Motor neuron (in vitro differentiated cells): ENCODE data around the gene PKIB. TPM values are rescaled to one million over a fixed set of nuclear protein-coding genes. Genes with fewer than 3 reads are reported as not detected.
A peak's percentile ranks its signal among the peaks of the same experiment; 100 is the strongest.

Source experiments
- ATAC-seq, 8 experiments: fragments of 200-7000 bp; cut with Tn5 transposase; replicated peaks in 6 of 8; 2 replicates each; pipeline ENCODE4 v1.8.0; 2021; ENCODE audit warnings: mild to moderate bottlenecking in 8 of 8, moderate library complexity in 8 of 8
- H3K27ac ChIP-seq, 2 donors: fragments of 250-450 bp; sonication (Bioruptor Pico); 2 replicates each; pipeline ENCODE4 v1.9.0; 2021; ENCODE audit warnings: antibody characterized with exemption in 2 of 2, mild to moderate bottlenecking in 2 of 2, moderate library complexity in 1 of 2
- H3K4me1 ChIP-seq, 2 donors: fragments of 250-450 bp; sonication (Bioruptor Pico); replicated peaks in 1 of 2; 2 replicates each; pipeline ENCODE4 v1.6.1; 2021; ENCODE audit warnings: antibody characterized with exemption in 2 of 2, mild to moderate bottlenecking in 2 of 2, moderate library complexity in 1 of 2
- H3K4me3 ChIP-seq, 5 donors: fragments of 250-450 bp; sonication (Bioruptor Pico); 2 replicates each; pipeline ENCODE4 v1.9.0; 2021; ENCODE audit warnings: antibody characterized with exemption in 5 of 5, mild to moderate bottlenecking in 5 of 5, moderate library complexity in 4 of 5
- WGBS, 10 experiments: fragments of 450-650 bp; shearing (Covaris generic); methylation state at CpG; one replicate each; pipeline ENCODE4 v1.0.0; 2022; 5-methylcytosine and 5-hydroxymethylcytosine counted together
- in situ Hi-C, 9 experiments: fragments of 400-800 bp; cut with MboI; loops; one replicate each; pipeline ENCODE4 v1.15.0; 2021; ENCODE audit warnings: low sequenced_read_pairs in 9 of 9, low pct_unique_long_range_greater_than_20kb in 2 of 9; ENCODE audit not compliant: unreplicated experiment in 9 of 9
- total RNA-seq, 8 experiments: library from RNA; unstranded; fragments of 300-600 nt; gene quantifications; 2 replicates each; pipeline versions ENCODE4 v1.2.3 to v1.2.4, GENCODE V29; 2022

PKIB gene
- 10 to 100 TPM in 2 of 8 experiments, 1 to 10 TPM in 3, under 1 TPM in 2, not detected in 1; 0.41 to 93.2 (median 4.7) TPM for total RNA-seq

DNA sequence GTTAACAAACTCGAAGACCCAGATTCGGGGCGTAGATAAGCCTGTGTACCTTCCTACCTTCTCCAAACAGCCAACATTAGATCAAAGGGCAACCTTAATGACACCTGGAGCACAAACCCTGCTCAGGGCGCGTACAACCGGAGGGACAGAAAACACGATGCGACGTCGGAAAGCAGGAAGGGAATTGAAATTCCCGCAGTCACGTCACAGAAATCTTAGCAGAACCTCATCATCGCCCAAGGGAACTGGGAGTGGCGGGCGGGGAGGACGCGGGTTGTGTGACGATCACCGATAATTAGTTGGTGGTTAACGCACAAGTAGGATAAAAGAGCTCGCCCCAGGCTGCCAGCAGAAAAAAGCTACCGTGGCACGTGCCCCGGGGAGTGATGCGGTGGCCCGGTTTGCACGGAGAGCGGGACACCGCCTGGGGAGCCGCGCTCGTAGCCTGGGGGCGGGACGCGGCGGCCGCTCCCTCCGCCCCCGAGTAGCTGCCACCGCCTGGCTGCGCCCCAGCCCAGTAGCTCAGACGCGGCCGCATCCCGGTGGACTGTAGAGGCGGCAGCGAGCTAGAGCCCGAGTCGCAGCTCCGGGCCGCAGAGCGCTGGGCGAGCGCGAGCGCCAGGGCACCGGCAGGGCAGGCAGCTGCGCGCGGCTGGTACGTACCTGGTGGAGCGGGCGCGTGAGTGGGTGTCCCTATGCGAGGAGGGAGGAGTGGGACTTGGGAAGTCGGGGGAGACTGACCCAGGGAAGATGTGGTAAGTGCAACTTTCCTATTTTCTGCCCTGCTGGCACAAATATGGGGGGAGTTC lies at the start of gene PKIB:
Gene PKIB, plus strand, starts transcription at position 525 of the 809 bp plus-strand sequence. CDS start 107,390 bp downstream, outside the sequence.
- no peak within 1 kb of the TSS for H3K27ac ChIP-seq
- WGBS, 10 experiments, result 0 to 80% (median 34%) methylated on average over 1 to 21 of the region's 66 CpGs; no CpG with 5 or more reads in 1 of the 10 experiments
- in situ Hi-C loops, result no loop called here
- H3K4me1 ChIP-seq, result peaks cover 2 to 3% of the 10 kb centered on the region in 2 donors
- peak within 1 kb of the TSS; percentile 37 to 50 (median 41) for H3K4me3 ChIP-seq
- ATAC-seq, result peak; percentile 98 to 100 (median 98)

GRCh38 chr6:122563364-122564052 lies 46.7 kb upstream of the PKIB start:
- Histone ChIP-seq H3K4me1 (no peaks in the 10 kb centered on the region), H3K4me3 (no peak overlapping the region), H3K27ac (no peak overlapping the region)
- in situ Hi-C loops, result no loop called here
- 50 to 100% (median 97%) methylated on average over 1 to 2 of the region's 8 CpGs; no CpG with 5 or more reads in 6 of the 10 experiments for WGBS, 10 experiments
- ATAC-seq, result no peak

DNA sequence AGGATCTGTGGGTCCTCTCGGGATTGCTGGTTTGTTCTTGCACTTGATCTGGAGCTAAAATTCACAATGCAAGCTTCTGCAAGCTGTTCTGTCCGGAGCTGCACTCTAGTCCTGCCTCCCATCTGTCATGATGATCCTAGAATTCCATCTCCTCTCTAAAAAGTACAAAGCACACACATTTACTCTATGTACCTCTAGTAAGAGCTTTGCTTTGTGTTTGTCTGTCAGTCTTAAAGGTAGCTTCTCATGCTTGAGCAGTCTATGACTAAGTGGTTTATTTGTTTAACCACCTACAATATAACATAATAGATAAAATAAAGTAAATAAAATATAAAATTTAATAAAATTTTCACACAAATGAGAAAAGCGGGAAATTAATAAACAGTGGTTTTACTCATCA lies 46.0 kb upstream of the PKIB start:
- H3K27ac ChIP-seq, result no peak overlapping the region
- 17 to 100% (median 57%) methylated on average over 1 to 3 of the region's 3 CpGs; no CpG with 5 or more reads in 2 of the 10 experiments for WGBS, 10 experiments
- H3K4me1 ChIP-seq, result no peaks in the 10 kb centered on the region
- no peak overlapping the region for H3K4me3 ChIP-seq
- in situ Hi-C loops, result no loop called here
- ATAC-seq, result no peak

DNA sequence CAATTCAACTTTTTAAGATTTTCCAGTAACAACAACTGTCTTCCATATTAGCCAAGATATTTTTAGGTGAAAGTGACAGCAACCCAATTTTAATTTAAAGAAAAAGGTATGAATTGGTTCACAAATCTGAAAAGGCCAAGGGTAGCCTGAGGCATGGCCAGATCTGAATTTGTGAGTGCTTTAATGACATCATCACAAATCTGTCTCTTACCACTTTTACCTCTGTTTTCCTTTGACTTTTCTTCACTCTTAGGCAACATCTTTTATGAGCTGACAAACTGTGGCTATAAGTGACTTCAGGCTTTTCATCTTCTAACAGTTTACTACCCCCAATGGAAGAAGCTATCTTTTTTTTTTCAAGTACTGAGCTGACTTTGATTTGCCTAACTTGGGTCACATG lies 44.5 kb upstream of the PKIB start:
- Histone ChIP-seq H3K4me1 (no peaks in the 10 kb centered on the region), H3K27ac (no peak overlapping the region), H3K4me3 (no peak overlapping the region)
- in situ Hi-C loops, result no loop called here
- no peak for ATAC-seq

GRCh38 chr6:122567034-122567433 lies 43.2 kb upstream of the PKIB start:
- 0 to 100% (median 33%) methylated on average over 1 of the region's 1 CpG; no CpG with 5 or more reads in 3 of the 10 experiments for WGBS, 10 experiments
- Histone ChIP-seq H3K27ac (no peak overlapping the region), H3K4me1 (no peaks in the 10 kb centered on the region), H3K4me3 (no peak overlapping the region)
- ATAC-seq, result no peak
- in situ Hi-C loops, result no loop called here

DNA sequence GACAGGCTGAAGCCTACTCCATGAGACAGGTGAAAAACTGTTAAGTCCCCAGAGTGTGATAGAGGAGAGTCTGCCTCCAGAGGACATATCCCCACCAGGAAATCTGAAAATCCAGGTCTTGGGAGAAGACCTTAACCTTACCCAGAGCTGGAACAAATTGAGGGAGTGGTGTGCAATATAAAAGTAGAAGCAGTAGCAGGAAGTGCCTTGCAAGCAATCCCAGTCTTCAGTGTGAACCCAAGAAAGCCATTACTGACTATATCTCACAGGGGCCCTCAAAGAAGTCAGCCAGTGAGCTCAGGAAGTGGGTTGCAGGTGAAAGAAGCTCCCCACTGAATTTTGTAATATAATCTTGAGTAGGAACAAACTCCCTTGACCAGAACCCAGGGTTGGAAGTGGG lies 41.9 kb upstream of the PKIB start:
- no peak for ATAC-seq
- Histone ChIP-seq H3K4me1 (no peaks in the 10 kb centered on the region), H3K27ac (no peak overlapping the region), H3K4me3 (no peak overlapping the region)
- in situ Hi-C loops, result no loop called here

DNA sequence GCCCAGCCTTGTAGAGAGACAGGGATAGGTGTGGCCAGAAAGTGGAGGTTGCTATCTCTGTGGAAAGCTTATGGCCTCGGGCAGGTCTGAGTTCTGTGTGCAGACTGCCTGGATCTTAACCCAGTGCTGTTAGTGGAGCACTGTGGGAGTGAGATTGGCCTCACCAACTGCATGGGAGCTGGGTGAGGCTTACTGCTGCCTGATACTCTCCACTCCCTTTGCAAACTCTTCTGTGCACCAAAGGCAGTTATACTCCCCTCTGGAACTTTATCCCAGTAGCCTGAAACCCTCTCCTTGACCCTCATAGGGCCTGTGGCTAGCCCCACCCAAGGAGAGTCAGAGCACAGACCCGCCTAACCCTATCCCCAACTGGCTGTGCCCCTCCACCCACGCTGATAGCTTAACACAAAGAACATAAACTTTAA lies 41.4 kb upstream of the PKIB start:
- peak in 2 of 8 experiments; percentile 56 to 73 for ATAC-seq
- Histone ChIP-seq H3K27ac (no peak overlapping the region), H3K4me1 (no peaks in the 10 kb centered on the region), H3K4me3 (no peak overlapping the region)
- 0 to 92% (median 80%) methylated on average over 1 to 2 of the region's 3 CpGs; no CpG with 5 or more reads in 6 of the 10 experiments for WGBS, 10 experiments
- in situ Hi-C loops, result no loop called here

DNA sequence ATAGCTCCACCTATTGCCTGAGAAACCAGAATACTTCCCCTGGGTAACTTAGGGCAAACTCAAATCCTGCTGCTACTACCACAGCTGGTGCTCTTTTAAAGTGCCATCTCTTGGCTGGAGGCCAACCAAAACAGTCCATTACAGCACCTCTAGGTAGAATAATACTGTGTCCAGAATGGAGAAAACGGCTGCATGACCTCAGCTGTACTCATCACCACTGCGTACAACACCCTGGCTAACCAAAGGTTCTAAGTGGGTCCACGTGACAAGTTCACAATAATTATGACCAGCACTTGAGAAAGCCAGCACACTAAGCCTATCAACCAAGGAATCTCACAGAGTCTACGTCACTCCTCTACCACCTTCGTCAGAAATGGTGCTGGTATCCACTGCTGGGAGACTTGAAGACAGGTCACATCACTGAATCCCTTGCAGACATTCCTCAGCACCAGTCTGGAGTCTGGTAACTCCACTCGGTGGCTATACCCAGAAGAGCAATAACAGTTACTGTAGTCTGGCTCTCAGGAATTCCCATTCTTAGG lies 40.9 kb upstream of the PKIB start:
- Histone ChIP-seq H3K27ac (no peak overlapping the region), H3K4me1 (no peaks in the 10 kb centered on the region), H3K4me3 (no peak overlapping the region)
- 20 to 100% (median 80%) methylated on average over 1 to 4 of the region's 6 CpGs; no CpG with 5 or more reads in 3 of the 10 experiments for WGBS, 10 experiments
- peak in 2 of 8 experiments; percentile 26 to 69 for ATAC-seq
- in situ Hi-C loops, result no loop called here

GRCh38 chr6:122571888-122572287 lies 38.3 kb upstream of the PKIB start:
- no peak for ATAC-seq
- H3K27ac ChIP-seq, result no peak overlapping the region
- 7 to 100% (median 72%) methylated on average over 1 to 2 of the region's 2 CpGs for WGBS, 10 experiments
- in situ Hi-C loops, result no loop called here
- no peaks in the 10 kb centered on the region for H3K4me1 ChIP-seq
- H3K4me3 ChIP-seq, result no peak overlapping the region

DNA sequence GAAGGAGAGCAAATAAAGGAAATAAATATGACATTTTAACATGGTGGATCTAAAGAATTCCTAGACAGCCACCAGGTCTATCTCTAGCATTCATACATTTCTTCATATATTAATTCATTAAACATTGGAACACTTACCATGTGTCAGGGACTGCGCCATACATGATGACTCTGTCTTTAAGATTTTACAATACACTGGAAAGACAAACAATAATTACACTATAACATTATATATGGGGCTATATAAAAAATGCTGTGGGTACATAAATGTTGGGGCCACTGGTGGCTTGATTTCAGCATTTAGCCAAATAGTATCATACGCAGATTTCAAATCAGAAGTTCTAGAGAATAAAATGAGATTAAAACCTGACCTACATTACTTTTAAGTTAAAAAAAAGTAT lies 33.3 kb upstream of the PKIB start:
- ATAC-seq, result no peak
- H3K4me3 ChIP-seq, result no peak overlapping the region
- WGBS, 10 experiments, result 0 to 100% (median 95%) methylated on average over 1 to 2 of the region's 2 CpGs; no CpG with 5 or more reads in 2 of the 10 experiments
- H3K4me1 ChIP-seq, result no peaks in the 10 kb centered on the region
- in situ Hi-C loops, result no loop called here
- H3K27ac ChIP-seq, result no peak overlapping the region

GRCh38 chr6:122578961-122579360 lies 31.2 kb upstream of the PKIB start:
- in situ Hi-C loops, result no loop called here
- Histone ChIP-seq H3K4me3 (no peak overlapping the region), H3K4me1 (no peaks in the 10 kb centered on the region), H3K27ac (no peak overlapping the region)
- WGBS, 10 experiments, result 94 to 100% (median 100%) methylated on average over 1 of the region's 1 CpG; no CpG with 5 or more reads in 2 of the 10 experiments
- no peak for ATAC-seq

GRCh38 chr6:122580737-122581136 lies 29.5 kb upstream of the PKIB start:
- peak in 7 of 8 experiments; percentile 57 to 76 (median 68) for ATAC-seq
- WGBS, 10 experiments, result 0 to 100% (median 40%) methylated on average over 1 to 3 of the region's 3 CpGs; no CpG with 5 or more reads in 2 of the 10 experiments
- Histone ChIP-seq H3K4me3 (no peak overlapping the region), H3K4me1 (no peaks in the 10 kb centered on the region), H3K27ac (no peak overlapping the region)
- in situ Hi-C loops, result no loop called here

DNA sequence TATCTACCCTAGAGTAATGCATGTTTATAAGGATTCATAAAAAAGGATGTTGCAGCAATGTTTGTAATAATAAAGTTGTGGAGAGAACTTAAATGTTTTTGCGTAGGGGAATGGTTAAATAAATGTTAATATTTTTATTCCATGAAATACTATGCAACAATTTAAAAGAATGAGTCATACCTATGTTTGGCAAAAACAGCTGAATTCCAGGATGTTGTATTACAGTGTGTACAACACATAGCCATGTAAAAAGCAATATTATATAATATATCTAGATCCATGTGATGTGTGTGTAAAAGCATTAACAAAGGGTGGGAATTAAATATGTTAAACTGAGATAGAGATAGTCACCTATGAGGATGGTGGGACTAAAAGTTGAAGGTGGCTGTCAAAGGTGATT lies 21.1 kb upstream of the PKIB start:
- in situ Hi-C loops, result no loop called here
- Histone ChIP-seq H3K27ac (no peak overlapping the region), H3K4me1 (no peaks in the 10 kb centered on the region), H3K4me3 (no peak overlapping the region)
- peak in 1 of 8 experiments; percentile 47 for ATAC-seq
- 0 to 100% (median 89%) methylated on average over 1 of the region's 1 CpG; no CpG with 5 or more reads in 2 of the 10 experiments for WGBS, 10 experiments
